Measurements from ENCODE around the gene RAG1.

RAG1 gene

GRCh38 chr11:36557991-36558390 lies 9.8 kb upstream of the RAG1 start:
- H3K27me3 ChIP-seq (ENCODE audit: insufficient read depth, insufficient read length): no peaks in the 10 kb centered on the region
- H3K9me3 ChIP-seq (ENCODE audit: insufficient read depth, low read length): peaks cover 31% of the 10 kb centered on the region
- H3K36me3 ChIP-seq (ENCODE audit: insufficient read depth, insufficient read length, low read length): no peaks in the 10 kb centered on the region
- H3K4me3 ChIP-seq (ENCODE audit: insufficient read length, low read depth): peak overlapping the region; percentile 33
- H3K9ac ChIP-seq (ENCODE audit: insufficient read length, low read depth): no peak overlapping the region
- no peaks in the 10 kb centered on the region for H3K4me1 ChIP-seq (ENCODE audit: insufficient read depth, insufficient read length)
- DNase-seq (ENCODE audit: low read depth, low spot score): no peak
- TF ChIP-seq ZNF274 (IDR thresholded peaks at IDR 0.05; ENCODE audit: low read depth, low read length) (no peak), YY1 (IDR thresholded peaks at IDR 0.05; ENCODE audit: insufficient read depth, insufficient read length) (no peak), SUZ12 (IDR thresholded peaks at IDR 0.05; ENCODE audit: extremely low read depth, insufficient read depth, insufficient read length) (no peak)

DNA sequence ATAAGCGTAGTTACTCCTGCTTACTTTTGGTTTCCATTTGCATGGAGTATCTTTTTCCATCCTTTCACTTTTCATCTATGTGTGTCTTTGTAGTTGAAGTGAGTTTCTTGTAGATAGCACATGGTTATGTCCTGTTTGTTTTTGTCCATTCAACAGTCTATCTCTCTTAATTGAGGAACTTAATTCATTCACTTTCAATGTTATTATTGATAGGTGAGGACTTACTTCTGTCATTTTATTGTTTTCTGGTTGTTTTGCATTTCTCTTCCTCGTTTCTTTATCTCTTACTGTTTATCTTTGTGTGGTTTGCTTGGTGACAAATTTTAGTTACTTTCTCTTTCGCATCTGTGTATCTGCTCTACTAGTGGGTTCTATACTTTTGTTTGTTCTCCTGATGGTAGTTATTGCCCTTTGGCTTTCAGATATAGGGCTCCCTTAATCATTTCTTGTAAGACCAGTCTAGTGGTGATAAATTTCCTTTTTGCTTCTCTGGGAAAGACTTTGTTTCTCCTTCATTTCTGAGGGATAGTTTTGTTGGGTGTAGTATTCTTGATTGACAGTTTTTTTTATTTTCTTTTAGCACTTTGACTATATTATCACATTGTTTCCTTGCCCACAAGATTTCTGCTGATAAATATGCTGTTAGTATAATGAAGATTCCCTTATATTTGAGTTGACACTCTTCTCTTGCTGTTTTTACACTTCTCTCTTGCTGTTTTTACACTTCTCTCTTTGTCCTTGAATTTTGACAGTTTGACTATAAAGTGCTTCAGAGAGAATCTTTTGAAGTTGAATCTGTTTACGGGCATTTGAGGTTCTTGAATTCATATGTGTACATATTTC lies 9.0 kb upstream of the RAG1 start:
- H3K4me1 ChIP-seq (ENCODE audit: insufficient read depth, insufficient read length): no peaks in the 10 kb centered on the region
- no peaks in the 10 kb centered on the region for H3K36me3 ChIP-seq (ENCODE audit: insufficient read depth, insufficient read length, low read length)
- peaks cover 31% of the 10 kb centered on the region for H3K9me3 ChIP-seq (ENCODE audit: insufficient read depth, low read length)
- no peak for TF ChIP-seq SUZ12 (IDR thresholded peaks at IDR 0.05; ENCODE audit: extremely low read depth, insufficient read depth, insufficient read length)
- no peak for TF ChIP-seq YY1 (IDR thresholded peaks at IDR 0.05; ENCODE audit: insufficient read depth, insufficient read length)
- no peak for TF ChIP-seq ZNF274 (IDR thresholded peaks at IDR 0.05; ENCODE audit: low read depth, low read length)
- DNase-seq (ENCODE audit: low read depth, low spot score): no peak
- H3K9ac ChIP-seq (ENCODE audit: insufficient read length, low read depth): no peak overlapping the region
- no peaks in the 10 kb centered on the region for H3K27me3 ChIP-seq (ENCODE audit: insufficient read depth, insufficient read length)
- no peak overlapping the region for H3K4me3 ChIP-seq (ENCODE audit: insufficient read length, low read depth)

DNA sequence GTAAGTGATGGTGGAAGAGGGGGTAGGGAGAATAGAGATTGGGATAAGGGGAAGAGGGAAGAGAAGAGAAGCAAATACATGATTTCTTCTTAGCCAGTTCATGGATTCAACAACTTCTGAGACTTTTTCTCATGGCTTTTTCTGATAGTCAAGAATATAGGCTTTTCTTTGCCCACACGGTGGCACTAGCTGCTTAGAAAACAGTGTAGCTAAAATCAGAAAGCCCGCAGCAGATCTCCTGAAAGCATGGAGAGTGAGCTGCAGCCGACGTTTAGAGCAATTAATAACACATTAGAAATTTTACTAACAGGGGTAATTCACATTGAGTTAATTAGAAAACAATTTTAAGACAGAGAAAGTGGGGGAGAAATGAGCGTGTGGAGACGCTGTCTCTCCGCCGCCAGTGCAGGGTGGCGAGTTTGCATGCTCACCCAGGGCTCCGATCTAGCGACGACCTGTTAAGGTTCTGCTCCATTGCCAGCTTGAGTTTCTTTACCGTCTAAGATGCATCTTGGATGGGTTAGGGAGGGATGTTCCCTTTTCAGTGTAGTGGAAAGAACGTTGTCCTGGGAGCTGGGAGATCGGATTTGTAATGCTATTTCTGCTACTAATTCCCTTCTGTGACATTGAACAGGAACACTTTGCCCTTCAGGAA lies 3.3 kb upstream of the RAG1 start:
- Histone ChIP-seq H3K9ac (ENCODE audit: insufficient read length, low read depth) (no peak overlapping the region), H3K4me3 (ENCODE audit: insufficient read length, low read depth) (no peak overlapping the region)

DNA sequence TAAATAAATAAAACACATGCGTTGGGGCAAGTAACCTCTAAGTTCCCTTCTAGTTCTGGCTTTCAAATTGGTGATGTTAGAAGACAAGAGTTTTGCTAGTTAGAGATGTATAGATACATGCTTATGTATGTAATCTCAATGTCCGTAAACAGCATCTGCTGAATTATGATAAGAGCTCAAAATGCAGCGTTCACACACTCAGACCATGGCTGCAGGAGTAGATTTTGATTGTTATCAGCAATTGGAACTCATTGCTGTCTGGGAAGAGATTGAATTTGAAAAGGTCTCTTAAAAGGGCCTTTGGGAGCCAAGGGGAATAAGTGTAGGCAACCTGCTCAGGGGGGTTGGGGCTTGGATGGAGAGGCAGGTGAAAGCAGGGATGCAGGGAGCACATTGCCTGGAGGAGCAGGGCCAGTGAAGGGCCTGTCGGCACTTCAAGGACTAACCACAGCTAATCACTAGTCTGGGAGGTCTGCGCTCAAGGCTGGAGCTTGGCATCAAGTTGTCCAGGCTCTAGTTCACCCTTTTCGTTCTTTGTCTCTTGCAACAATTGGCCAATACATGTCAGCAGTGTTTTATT lies 2.7 kb upstream of the RAG1 start:
- H3K4me3 ChIP-seq (ENCODE audit: insufficient read length, low read depth): no peak overlapping the region
- no peaks in the 10 kb centered on the region for H3K36me3 ChIP-seq (ENCODE audit: insufficient read depth, insufficient read length, low read length)
- no peak overlapping the region for H3K9ac ChIP-seq (ENCODE audit: insufficient read length, low read depth)
- H3K4me1 ChIP-seq (ENCODE audit: insufficient read depth, insufficient read length): no peaks in the 10 kb centered on the region
- TF ChIP-seq ZNF274 (IDR thresholded peaks at IDR 0.05; ENCODE audit: low read depth, low read length): no peak
- no peak for TF ChIP-seq YY1 (IDR thresholded peaks at IDR 0.05; ENCODE audit: insufficient read depth, insufficient read length)
- TF ChIP-seq SUZ12 (IDR thresholded peaks at IDR 0.05; ENCODE audit: extremely low read depth, insufficient read depth, insufficient read length): no peak
- DNase-seq (ENCODE audit: low read depth, low spot score): no peak
- no peaks in the 10 kb centered on the region for H3K27me3 ChIP-seq (ENCODE audit: insufficient read depth, insufficient read length)
- peaks cover 6% of the 10 kb centered on the region; the same call in 1 of the 2 replicates for H3K9me3 ChIP-seq (ENCODE audit: insufficient read depth, low read length)

More for the DNA sequence above, 3.3 kb upstream of the RAG1 start:
- peaks cover 12% of the 10 kb centered on the region for H3K9me3 ChIP-seq (ENCODE audit: insufficient read depth, low read length)
- no peaks in the 10 kb centered on the region for H3K4me1 ChIP-seq (ENCODE audit: insufficient read depth, insufficient read length)
- peak; percentile 44 for DNase-seq (ENCODE audit: low read depth, low spot score)
- no peaks in the 10 kb centered on the region for H3K27me3 ChIP-seq (ENCODE audit: insufficient read depth, insufficient read length)
- no peaks in the 10 kb centered on the region for H3K36me3 ChIP-seq (ENCODE audit: insufficient read depth, insufficient read length, low read length)
- TF ChIP-seq ZNF274 (IDR thresholded peaks at IDR 0.05; ENCODE audit: low read depth, low read length): no peak
- no peak for TF ChIP-seq SUZ12 (IDR thresholded peaks at IDR 0.05; ENCODE audit: extremely low read depth, insufficient read depth, insufficient read length)
- TF ChIP-seq YY1 (IDR thresholded peaks at IDR 0.05; ENCODE audit: insufficient read depth, insufficient read length): no peak

DNA sequence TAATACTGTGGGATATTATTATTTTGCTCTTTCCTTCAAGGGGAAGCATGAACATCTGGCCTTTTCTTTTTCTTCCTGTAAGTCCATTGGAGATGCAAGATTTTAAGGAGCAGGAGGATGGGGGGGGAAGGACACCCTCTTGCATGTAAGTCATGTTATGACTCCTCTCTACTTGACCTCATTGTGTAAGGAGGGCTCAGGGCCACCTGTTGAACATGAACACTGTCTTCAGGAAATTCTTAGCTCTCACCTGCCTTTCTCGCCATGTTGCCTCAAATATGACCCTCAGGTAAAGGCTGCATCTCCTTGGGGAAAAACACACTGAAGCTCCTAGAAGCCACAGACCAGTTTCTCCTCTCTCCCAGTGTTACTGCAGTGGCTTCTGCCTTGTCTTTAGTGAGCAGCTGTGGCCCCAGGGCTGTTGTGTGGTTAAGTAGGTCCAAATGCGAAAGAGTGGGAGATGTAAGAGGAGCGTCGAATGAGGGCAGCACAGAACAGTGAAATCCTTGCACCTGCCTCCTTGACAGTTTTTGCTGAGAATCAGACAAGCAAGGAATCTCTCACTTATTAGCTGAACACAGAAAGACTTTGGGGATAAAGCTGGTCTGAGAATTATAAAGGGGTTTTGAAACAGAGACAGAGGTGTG lies 1.3 kb upstream of the RAG1 start:
- DNase-seq (ENCODE audit: low read depth, low spot score): no peak
- Histone ChIP-seq H3K9ac (ENCODE audit: insufficient read length, low read depth) (no peak overlapping the region), H3K9me3 (ENCODE audit: insufficient read depth, low read length) (no peaks in the 10 kb centered on the region), H3K27me3 (ENCODE audit: insufficient read depth, insufficient read length) (no peaks in the 10 kb centered on the region), H3K36me3 (ENCODE audit: insufficient read depth, insufficient read length, low read length) (no peaks in the 10 kb centered on the region), H3K4me3 (ENCODE audit: insufficient read length, low read depth) (no peak overlapping the region), H3K4me1 (ENCODE audit: insufficient read depth, insufficient read length) (no peaks in the 10 kb centered on the region)
- TF ChIP-seq YY1 (IDR thresholded peaks at IDR 0.05; ENCODE audit: insufficient read depth, insufficient read length) (no peak), ZNF274 (IDR thresholded peaks at IDR 0.05; ENCODE audit: low read depth, low read length) (no peak), SUZ12 (IDR thresholded peaks at IDR 0.05; ENCODE audit: extremely low read depth, insufficient read depth, insufficient read length) (no peak)

- H3K27me3 ChIP-seq (ENCODE audit: insufficient read depth, insufficient read length): no peaks in the 10 kb centered on the region
- no peak overlapping the region for H3K4me3 ChIP-seq (ENCODE audit: insufficient read length, low read depth)
- no peak for DNase-seq (ENCODE audit: low read depth, low spot score)
- TF ChIP-seq SUZ12 (IDR thresholded peaks at IDR 0.05; ENCODE audit: extremely low read depth, insufficient read depth, insufficient read length): no peak
- no peak overlapping the region for H3K9ac ChIP-seq (ENCODE audit: insufficient read length, low read depth)
- H3K4me1 ChIP-seq (ENCODE audit: insufficient read depth, insufficient read length): no peaks in the 10 kb centered on the region
- H3K36me3 ChIP-seq (ENCODE audit: insufficient read depth, insufficient read length, low read length): peaks cover 8% of the 10 kb centered on the region
- H3K9me3 ChIP-seq (ENCODE audit: insufficient read depth, low read length): no peaks in the 10 kb centered on the region
Observed at GRCh38 chr11:36569095-36569494, 1.3 kb downstream of the RAG1 start.

DNA sequence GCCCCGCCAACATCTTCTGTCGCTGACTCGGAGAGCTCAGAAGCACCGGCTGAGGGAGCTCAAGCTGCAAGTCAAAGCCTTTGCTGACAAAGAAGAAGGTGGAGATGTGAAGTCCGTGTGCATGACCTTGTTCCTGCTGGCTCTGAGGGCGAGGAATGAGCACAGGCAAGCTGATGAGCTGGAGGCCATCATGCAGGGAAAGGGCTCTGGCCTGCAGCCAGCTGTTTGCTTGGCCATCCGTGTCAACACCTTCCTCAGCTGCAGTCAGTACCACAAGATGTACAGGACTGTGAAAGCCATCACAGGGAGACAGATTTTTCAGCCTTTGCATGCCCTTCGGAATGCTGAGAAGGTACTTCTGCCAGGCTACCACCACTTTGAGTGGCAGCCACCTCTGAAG lies 6.7 kb downstream of the RAG1 start:
- Histone ChIP-seq H3K36me3 (ENCODE audit: insufficient read depth, insufficient read length, low read length) (peaks cover 23% of the 10 kb centered on the region), H3K4me1 (ENCODE audit: insufficient read depth, insufficient read length) (no peaks in the 10 kb centered on the region)
- TF ChIP-seq YY1 (IDR thresholded peaks at IDR 0.05; ENCODE audit: insufficient read depth, insufficient read length) (no peak), SUZ12 (IDR thresholded peaks at IDR 0.05; ENCODE audit: extremely low read depth, insufficient read depth, insufficient read length) (no peak), ZNF274 (IDR thresholded peaks at IDR 0.05; ENCODE audit: low read depth, low read length) (no peak)

More for the DNA sequence above, 6.7 kb downstream of the RAG1 start:
- no peaks in the 10 kb centered on the region for H3K27me3 ChIP-seq (ENCODE audit: insufficient read depth, insufficient read length)
- no peak for DNase-seq (ENCODE audit: low read depth, low spot score)
- no peak overlapping the region for H3K4me3 ChIP-seq (ENCODE audit: insufficient read length, low read depth)
- no peaks in the 10 kb centered on the region for H3K9me3 ChIP-seq (ENCODE audit: insufficient read depth, low read length)
- no peak overlapping the region for H3K9ac ChIP-seq (ENCODE audit: insufficient read length, low read depth)

Data from NT2/D1 (cell line).